K562 (cell line): Measurements from ENCODE around the gene CBX3. TPM values are rescaled to one million over a fixed set of nuclear protein-coding genes. Genes with fewer than 3 reads are reported as not detected.

ENCODE experiments used
- ARID1B ChIP-seq: fragments of 450-650 bp; IDR thresholded peaks from 2 replicates; pipeline ENCODE4 v1.6.1; 2016; ENCODE audit warnings: antibody characterized with exemption, mild to moderate bottlenecking, inconsistent platforms
- GABPB2 ChIP-seq: fragments of 250-450 bp; sonication (Bioruptor Pico); conservative IDR thresholded peaks from 2 replicates; pipeline ENCODE4 v1.5.1; 2021; ENCODE audit warnings: mild to moderate bottlenecking
- HDAC6 ChIP-seq: IDR thresholded peaks from 2 replicates; pipeline ENCODE4 v1.6.1; 2012; ENCODE audit warnings: low read depth, mild to moderate bottlenecking, control low read depth, inconsistent platforms, low read length, moderate library complexity
- KDM2B ChIP-seq: fragments of 250-450 bp; sonication (Bioruptor Pico); IDR thresholded peaks from 2 replicates; pipeline ENCODE4 v1.8.0; 2021; ENCODE audit warnings: mild to moderate bottlenecking, moderate library complexity
- PCBP1 ChIP-seq: fragments of 200-400 bp; formaldehyde crosslinking; IDR thresholded peaks from 2 replicates; pipeline ENCODE4 v1.6.1; 2018; ENCODE audit warnings: mild to moderate bottlenecking, low read depth, low read length; ENCODE audit not compliant: poor library complexity, severe bottlenecking
- POLR2H ChIP-seq: IDR thresholded peaks from 2 replicates; pipeline ENCODE4 v1.6.1; 2016; ENCODE audit warnings: missing genetic modification characterization, low read depth, mild to moderate bottlenecking, control low read depth, missing compliant biosample characterization, moderate library complexity
- TFAM ChIP-seq: fragments of 250-450 bp; sonication (Bioruptor Pico); conservative IDR thresholded peaks from 2 replicates; pipeline ENCODE4 v1.5.0; 2021; ENCODE audit warnings: mild to moderate bottlenecking, moderate library complexity
- ZNF354B ChIP-seq: fragments of 250-450 bp; sonication (Bioruptor Pico); IDR thresholded peaks from 2 replicates; pipeline ENCODE4 v1.4.0; 2020
- polyA plus RNA-seq, 8 experiments: library from polyadenylated mRNA; depleted of rRNA in 4 of 8; stranded (reverse) in 5 of 8; unstranded in 3 of 8; fragments of >200 nt; fragmentation: Nextera tagmentation in 2 of 8; fragmentation: Illumina TruSeq in 1 of 8; extraction: Ambion mirVana in 2 of 8; extraction: Trizol in 1 of 8; gene quantifications; 2 replicates each; pipeline versions ENCODE4 v1.2.1 to v1.2.3, GENCODE V29; 2011 to 2014; ENCODE audit warnings: inconsistent platforms in 1 of 8, missing spikeins in 1 of 8
- total RNA-seq, 7 experiments: library from RNA; depleted of rRNA in 6 of 7; stranded (reverse); fragments of >200 nt in 6 of 7; fragmentation: Illumina TruSeq in 2 of 7; extraction: Trizol in 2 of 7; gene quantifications; 2 replicates each; pipeline versions ENCODE4 v1.2.1 to v1.2.3, GENCODE V29; 2011 to 2021; ENCODE audit warnings: low replicate concordance in 1 of 7
- TF ChIP-seq, protein P1 (sequence below): fragments of 200-800 bp; sonication (Bioruptor generic); IDR thresholded peaks from 2 replicates; pipeline ENCODE4 v1.6.1; 2016; ENCODE audit warnings: missing genetic modification characterization, missing compliant biosample characterization
- TF ChIP-seq, protein P2 (sequence below): fragments of 450-650 bp; formaldehyde crosslinking; conservative IDR thresholded peaks from 2 replicates; pipeline ENCODE4 v1.4.0; 2022; ENCODE audit warnings: mild to moderate bottlenecking, missing genetic modification characterization
- TF ChIP-seq, protein P3 (sequence below), 2 experiments: fragments of 450-650 bp; conservative IDR thresholded peaks; 2 replicates each; pipeline ENCODE4 v1.6.1; 2017; ENCODE audit warnings: mild to moderate bottlenecking in 2 of 2, moderate library complexity in 2 of 2
- TF ChIP-seq, protein P4 (sequence below): fragments of 450-650 bp; IDR thresholded peaks from 2 replicates; pipeline ENCODE4 v1.6.1; 2016; ENCODE audit warnings: borderline replicate concordance

The CBX3 gene
- total and polyA plus RNA-seq, 9 of the 15 experiments (the other 6 are each of a cell fraction or from before 2014, with no cell fraction given) = 198 to 413 (median 328) TPM

DNA sequence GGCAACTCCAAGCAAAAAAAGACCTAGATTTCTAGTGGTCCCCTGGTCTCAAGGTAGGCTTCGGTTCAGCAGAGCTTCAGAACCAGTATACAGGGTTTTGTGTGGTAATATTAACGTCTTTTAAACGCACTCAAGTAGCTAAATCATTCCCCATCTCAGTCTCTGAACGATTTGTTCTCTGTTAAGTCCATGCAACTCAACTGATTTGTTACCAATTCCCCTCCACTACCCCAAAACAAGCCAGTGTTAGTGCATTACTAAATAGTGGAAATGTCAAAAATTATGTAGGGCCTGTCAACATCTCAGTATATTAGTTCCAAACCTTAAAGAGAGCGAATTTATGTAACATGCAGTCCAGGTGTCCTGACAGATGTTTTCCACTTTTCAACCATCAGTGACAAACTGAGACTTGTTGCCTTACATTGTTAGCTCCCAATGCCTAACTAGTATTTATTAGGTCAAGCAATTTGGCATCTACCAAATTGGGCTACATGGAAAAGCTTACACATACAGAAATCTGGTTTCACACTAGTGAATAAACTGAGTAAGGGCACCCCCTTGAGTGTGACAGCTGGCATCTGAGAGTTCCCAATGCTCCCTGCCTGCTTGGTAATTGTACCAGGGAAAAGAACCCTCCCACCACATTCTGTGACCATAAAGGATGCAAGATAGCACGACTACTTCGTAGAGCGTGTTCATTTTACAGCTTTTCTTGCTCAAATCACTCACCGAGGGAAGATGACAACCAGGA is 13.2 kb upstream of the CBX3 start (continued):
- TF ChIP-seq, protein P1, sequence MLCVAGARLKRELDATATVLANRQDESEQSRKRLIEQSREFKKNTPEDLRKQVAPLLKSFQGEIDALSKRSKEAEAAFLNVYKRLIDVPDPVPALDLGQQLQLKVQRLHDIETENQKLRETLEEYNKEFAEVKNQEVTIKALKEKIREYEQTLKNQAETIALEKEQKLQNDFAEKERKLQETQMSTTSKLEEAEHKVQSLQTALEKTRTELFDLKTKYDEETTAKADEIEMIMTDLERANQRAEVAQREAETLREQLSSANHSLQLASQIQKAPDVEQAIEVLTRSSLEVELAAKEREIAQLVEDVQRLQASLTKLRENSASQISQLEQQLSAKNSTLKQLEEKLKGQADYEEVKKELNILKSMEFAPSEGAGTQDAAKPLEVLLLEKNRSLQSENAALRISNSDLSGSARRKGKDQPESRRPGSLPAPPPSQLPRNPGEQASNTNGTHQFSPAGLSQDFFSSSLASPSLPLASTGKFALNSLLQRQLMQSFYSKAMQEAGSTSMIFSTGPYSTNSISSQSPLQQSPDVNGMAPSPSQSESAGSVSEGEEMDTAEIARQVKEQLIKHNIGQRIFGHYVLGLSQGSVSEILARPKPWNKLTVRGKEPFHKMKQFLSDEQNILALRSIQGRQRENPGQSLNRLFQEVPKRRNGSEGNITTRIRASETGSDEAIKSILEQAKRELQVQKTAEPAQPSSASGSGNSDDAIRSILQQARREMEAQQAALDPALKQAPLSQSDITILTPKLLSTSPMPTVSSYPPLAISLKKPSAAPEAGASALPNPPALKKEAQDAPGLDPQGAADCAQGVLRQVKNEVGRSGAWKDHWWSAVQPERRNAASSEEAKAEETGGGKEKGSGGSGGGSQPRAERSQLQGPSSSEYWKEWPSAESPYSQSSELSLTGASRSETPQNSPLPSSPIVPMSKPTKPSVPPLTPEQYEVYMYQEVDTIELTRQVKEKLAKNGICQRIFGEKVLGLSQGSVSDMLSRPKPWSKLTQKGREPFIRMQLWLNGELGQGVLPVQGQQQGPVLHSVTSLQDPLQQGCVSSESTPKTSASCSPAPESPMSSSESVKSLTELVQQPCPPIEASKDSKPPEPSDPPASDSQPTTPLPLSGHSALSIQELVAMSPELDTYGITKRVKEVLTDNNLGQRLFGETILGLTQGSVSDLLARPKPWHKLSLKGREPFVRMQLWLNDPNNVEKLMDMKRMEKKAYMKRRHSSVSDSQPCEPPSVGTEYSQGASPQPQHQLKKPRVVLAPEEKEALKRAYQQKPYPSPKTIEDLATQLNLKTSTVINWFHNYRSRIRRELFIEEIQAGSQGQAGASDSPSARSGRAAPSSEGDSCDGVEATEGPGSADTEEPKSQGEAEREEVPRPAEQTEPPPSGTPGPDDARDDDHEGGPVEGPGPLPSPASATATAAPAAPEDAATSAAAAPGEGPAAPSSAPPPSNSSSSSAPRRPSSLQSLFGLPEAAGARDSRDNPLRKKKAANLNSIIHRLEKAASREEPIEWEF (CRISPR knock-in tag) = no peak
- TF ChIP-seq HDAC6 (no peak), KDM2B (CRISPR knock-in tag) (no peak), TFAM (CRISPR knock-in tag) (no peak), PCBP1 (no peak), GABPB2 (CRISPR knock-in tag) (no peak; the same call in 1 of the 2 replicates), ZNF354B (CRISPR knock-in tag) (no peak), ARID1B (no peak), POLR2H (no peak; the same call in 1 of the 2 replicates)
- TF ChIP-seq, protein P2, sequence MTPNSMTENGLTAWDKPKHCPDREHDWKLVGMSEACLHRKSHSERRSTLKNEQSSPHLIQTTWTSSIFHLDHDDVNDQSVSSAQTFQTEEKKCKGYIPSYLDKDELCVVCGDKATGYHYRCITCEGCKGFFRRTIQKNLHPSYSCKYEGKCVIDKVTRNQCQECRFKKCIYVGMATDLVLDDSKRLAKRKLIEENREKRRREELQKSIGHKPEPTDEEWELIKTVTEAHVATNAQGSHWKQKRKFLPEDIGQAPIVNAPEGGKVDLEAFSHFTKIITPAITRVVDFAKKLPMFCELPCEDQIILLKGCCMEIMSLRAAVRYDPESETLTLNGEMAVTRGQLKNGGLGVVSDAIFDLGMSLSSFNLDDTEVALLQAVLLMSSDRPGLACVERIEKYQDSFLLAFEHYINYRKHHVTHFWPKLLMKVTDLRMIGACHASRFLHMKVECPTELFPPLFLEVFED (CRISPR knock-in tag) = peak; percentile 78
- TF ChIP-seq, protein P3, sequence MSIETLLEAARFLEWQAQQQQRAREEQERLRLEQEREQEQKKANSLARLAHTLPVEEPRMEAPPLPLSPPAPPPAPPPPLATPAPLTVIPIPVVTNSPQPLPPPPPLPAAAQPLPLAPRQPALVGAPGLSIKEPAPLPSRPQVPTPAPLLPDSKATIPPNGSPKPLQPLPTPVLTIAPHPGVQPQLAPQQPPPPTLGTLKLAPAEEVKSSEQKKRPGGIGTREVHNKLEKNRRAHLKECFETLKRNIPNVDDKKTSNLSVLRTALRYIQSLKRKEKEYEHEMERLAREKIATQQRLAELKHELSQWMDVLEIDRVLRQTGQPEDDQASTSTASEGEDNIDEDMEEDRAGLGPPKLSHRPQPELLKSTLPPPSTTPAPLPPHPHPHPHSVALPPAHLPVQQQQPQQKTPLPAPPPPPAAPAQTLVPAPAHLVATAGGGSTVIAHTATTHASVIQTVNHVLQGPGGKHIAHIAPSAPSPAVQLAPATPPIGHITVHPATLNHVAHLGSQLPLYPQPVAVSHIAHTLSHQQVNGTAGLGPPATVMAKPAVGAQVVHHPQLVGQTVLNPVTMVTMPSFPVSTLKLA (conservative IDR thresholded peaks at IDR 0.05) = no peak
- TF ChIP-seq, protein P4, sequence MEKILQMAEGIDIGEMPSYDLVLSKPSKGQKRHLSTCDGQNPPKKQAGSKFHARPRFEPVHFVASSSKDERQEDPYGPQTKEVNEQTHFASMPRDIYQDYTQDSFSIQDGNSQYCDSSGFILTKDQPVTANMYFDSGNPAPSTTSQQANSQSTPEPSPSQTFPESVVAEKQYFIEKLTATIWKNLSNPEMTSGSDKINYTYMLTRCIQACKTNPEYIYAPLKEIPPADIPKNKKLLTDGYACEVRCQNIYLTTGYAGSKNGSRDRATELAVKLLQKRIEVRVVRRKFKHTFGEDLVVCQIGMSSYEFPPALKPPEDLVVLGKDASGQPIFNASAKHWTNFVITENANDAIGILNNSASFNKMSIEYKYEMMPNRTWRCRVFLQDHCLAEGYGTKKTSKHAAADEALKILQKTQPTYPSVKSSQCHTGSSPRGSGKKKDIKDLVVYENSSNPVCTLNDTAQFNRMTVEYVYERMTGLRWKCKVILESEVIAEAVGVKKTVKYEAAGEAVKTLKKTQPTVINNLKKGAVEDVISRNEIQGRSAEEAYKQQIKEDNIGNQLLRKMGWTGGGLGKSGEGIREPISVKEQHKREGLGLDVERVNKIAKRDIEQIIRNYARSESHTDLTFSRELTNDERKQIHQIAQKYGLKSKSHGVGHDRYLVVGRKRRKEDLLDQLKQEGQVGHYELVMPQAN = no peak
